Measurements from ENCODE around the gene OR52K1.
"Not testable (repeated sequence)": the region's sequence is repeated elsewhere in the genome, so short reads cannot be mapped to it uniquely, and the experiment has no call there.

OR52K1 gene

GRCh38 chr11:4482445-4482844 lies at the start of gene OR52K1:
TSS of gene OR52K1 (plus strand) at chr11:4482646. CDS start at chr11:4488901, 6,255 bp downstream.
- DNase-seq (ENCODE audit: low spot score), result no peak

GRCh38 chr11:4433856-4434255 lies 48.6 kb upstream of the OR52K1 start:
- no peak for DNase-seq (ENCODE audit: low spot score)

GRCh38 chr11:4436411-4436810 lies 46.0 kb upstream of the OR52K1 start:
- DNase-seq (ENCODE audit: low spot score), result no peak

- no peak for DNase-seq (ENCODE audit: low spot score)
Measured at GRCh38 chr11:4441515-4441914, 40.9 kb upstream of the OR52K1 start.

- DNase-seq (ENCODE audit: low spot score), result no peak
Measured at GRCh38 chr11:4443232-4443891, 39.1 kb upstream of the OR52K1 start.

- DNase-seq (ENCODE audit: low spot score), result no peak
Measured at GRCh38 chr11:4448995-4449394, 33.5 kb upstream of the OR52K1 start, which contains the start of gene OR52K2. TSS of gene OR52K2 (plus strand) at chr11:4449295. CDS start at chr11:4449340, 45 bp downstream.

GRCh38 chr11:4453118-4453517 lies 29.3 kb upstream of the OR52K1 start:
- no peak for DNase-seq (ENCODE audit: low spot score)

GRCh38 chr11:4454021-4454420 lies 28.4 kb upstream of the OR52K1 start:
- no peak for DNase-seq (ENCODE audit: low spot score)

- no peak for DNase-seq (ENCODE audit: low spot score)
Measured at GRCh38 chr11:4455419-4455818, 27.0 kb upstream of the OR52K1 start.

GRCh38 chr11:4459500-4459899 lies 22.9 kb upstream of the OR52K1 start:
- DNase-seq (ENCODE audit: low spot score), result no peak

GRCh38 chr11:4460151-4460550 lies 22.3 kb upstream of the OR52K1 start:
- no peak for DNase-seq (ENCODE audit: low spot score)

- no peak for DNase-seq (ENCODE audit: low spot score)
Measured at GRCh38 chr11:4464216-4465159, 18.0 kb upstream of the OR52K1 start.

- DNase-seq (ENCODE audit: low spot score), result no peak
Measured at GRCh38 chr11:4465407-4465806, 17.0 kb upstream of the OR52K1 start.

- no peak for DNase-seq (ENCODE audit: low spot score)
Measured at GRCh38 chr11:4466131-4466870, 16.1 kb upstream of the OR52K1 start.

GRCh38 chr11:4466871-4467442 lies 15.5 kb upstream of the OR52K1 start:
- DNase-seq (ENCODE audit: low spot score), result no peak

- no peak for DNase-seq (ENCODE audit: low spot score)
Measured at GRCh38 chr11:4467811-4468606, 14.4 kb upstream of the OR52K1 start.

- DNase-seq (ENCODE audit: low spot score), result no peak
Measured at GRCh38 chr11:4479644-4480043, 2.8 kb upstream of the OR52K1 start.

- no peak for DNase-seq (ENCODE audit: low spot score)
Measured at GRCh38 chr11:4480577-4481239, 1.7 kb upstream of the OR52K1 start.

GRCh38 chr11:4481240-4481582 lies 1.2 kb upstream of the OR52K1 start:
- no peak for DNase-seq (ENCODE audit: low spot score)

GRCh38 chr11:4484310-4484709 lies 1.9 kb downstream of the OR52K1 start:
- no peak for DNase-seq (ENCODE audit: low spot score)

- not testable (repeated sequence) for DNase-seq (ENCODE audit: low spot score)
Measured at GRCh38 chr11:4491405-4491804, 9.0 kb downstream of the OR52K1 start.

All from NAMALWA (cell line).